Measurements from ENCODE around the gene NUTM1.

The NUTM1 gene

GRCh38 chr15:34357653-34358052 is 14.5 kb downstream of the NUTM1 start:
- TF ChIP-seq CTCF (IDR thresholded peaks at IDR 0.05; ENCODE audit: borderline replicate concordance, control extremely low read depth, extremely low read depth, insufficient read depth, missing control alignments), result no peak
- in situ Hi-C loops (cut with MboI; ENCODE audit: low sequenced_read_pairs, unreplicated experiment), result loop anchor here (25.0 kb wide), 2 partner anchors 230 to 295 kb away; partner anchors contain the start of gene GOLGA8B
- DNase-seq (ENCODE audit: low spot score), result no peak

GRCh38 chr15:34358367-34358766 is 15.3 kb downstream of the NUTM1 start:
- in situ Hi-C loops (cut with MboI; ENCODE audit: low sequenced_read_pairs, unreplicated experiment), result loop anchor here (25.0 kb wide), 2 partner anchors 229 to 296 kb away; partner anchors contain the start of gene GOLGA8B
- DNase-seq (ENCODE audit: low spot score), result peak; percentile 32
- TF ChIP-seq CTCF (IDR thresholded peaks at IDR 0.05; ENCODE audit: borderline replicate concordance, control extremely low read depth, extremely low read depth, insufficient read depth, missing control alignments), result no peak

GRCh38 chr15:34358948-34359347 is 15.8 kb downstream of the NUTM1 start:
- no peak for TF ChIP-seq CTCF (IDR thresholded peaks at IDR 0.05; ENCODE audit: borderline replicate concordance, control extremely low read depth, extremely low read depth, insufficient read depth, missing control alignments)
- in situ Hi-C loops (cut with MboI; ENCODE audit: low sequenced_read_pairs, unreplicated experiment), result loop anchor here (25.0 kb wide), 2 partner anchors 228 to 297 kb away; partner anchors contain the start of gene GOLGA8B
- DNase-seq (ENCODE audit: low spot score), result no peak

- DNase-seq (ENCODE audit: low spot score), result peak; percentile 11
- in situ Hi-C loops (cut with MboI; ENCODE audit: low sequenced_read_pairs, unreplicated experiment), result loop anchor here (25.0 kb wide), 2 partner anchors 228 to 297 kb away; partner anchors contain the start of gene GOLGA8B
- TF ChIP-seq CTCF (IDR thresholded peaks at IDR 0.05; ENCODE audit: borderline replicate concordance, control extremely low read depth, extremely low read depth, insufficient read depth, missing control alignments), result no peak
Measured at GRCh38 chr15:34359416-34359815, 16.3 kb downstream of the NUTM1 start.

GRCh38 chr15:34360298-34360697 is 17.2 kb downstream of the NUTM1 start:
- no peak for TF ChIP-seq CTCF (IDR thresholded peaks at IDR 0.05; ENCODE audit: borderline replicate concordance, control extremely low read depth, extremely low read depth, insufficient read depth, missing control alignments)
- in situ Hi-C loops (cut with MboI; ENCODE audit: low sequenced_read_pairs, unreplicated experiment), result loop anchor here (25.0 kb wide), 2 partner anchors 227 to 298 kb away; partner anchors contain the start of gene GOLGA8B
- DNase-seq (ENCODE audit: low spot score), result peak; percentile 8

- DNase-seq (ENCODE audit: low spot score), result no peak
- in situ Hi-C loops (cut with MboI; ENCODE audit: low sequenced_read_pairs, unreplicated experiment), result loop anchor here (25.0 kb wide), 2 partner anchors 226 to 299 kb away; partner anchors contain the start of gene GOLGA8B
- no peak for TF ChIP-seq CTCF (IDR thresholded peaks at IDR 0.05; ENCODE audit: borderline replicate concordance, control extremely low read depth, extremely low read depth, insufficient read depth, missing control alignments)
Measured at GRCh38 chr15:34361278-34361677, 18.2 kb downstream of the NUTM1 start.

All from GM13976 (cell line).